ENCODE results near the gene SPATA4. TPM values are rescaled to one million over a fixed set of nuclear protein-coding genes. Genes with fewer than 3 reads are reported as not detected.
A peak's percentile ranks its signal among the peaks of the same experiment; 100 is the strongest.

SPATA4 gene
- total and polyA plus RNA-seq, 2 of the 4 experiments (the other 2 are of a cell fraction), result under 0.01 to 0.09 TPM

DNA sequence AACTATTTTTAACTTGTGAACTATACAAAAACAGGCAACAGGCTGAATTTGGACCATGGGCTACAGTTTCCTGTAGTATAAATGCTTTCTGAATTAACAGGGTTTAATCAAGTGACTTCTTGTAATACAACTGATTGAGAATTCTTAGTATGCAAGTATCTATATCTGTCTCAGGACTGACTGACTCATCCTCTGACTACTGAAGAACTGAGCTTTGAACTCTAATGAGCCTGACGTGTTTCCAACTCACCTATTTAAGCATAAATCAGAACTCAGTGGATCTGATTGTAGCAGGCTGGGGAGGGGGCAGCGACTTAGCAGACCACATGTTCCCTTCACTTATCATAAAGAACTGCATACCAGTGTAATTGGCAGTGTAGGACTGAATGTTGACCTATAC, 7.8 kb downstream of the SPATA4 start:
- H3K9me1 ChIP-seq (ENCODE audit: insufficient read depth, low read length), result 0 out of 2 replicates have a peak, but pooled peaks cover 5% of the 10 kb centered on the region
- peak overlapping the region; percentile 42; the same call in 1 of the 2 replicates for H3K18ac ChIP-seq (ENCODE audit: low read depth, low read length)
- no peaks in the 10 kb centered on the region for H3K36me3 ChIP-seq (ENCODE audit: control insufficient read depth, insufficient read depth, low read length)
- H2AFZ ChIP-seq (replicated peaks; ENCODE audit: low read length, poor library complexity), result no peak overlapping the region
- peak overlapping the region; percentile 58 for H2BK5ac ChIP-seq (ENCODE audit: low read depth, low read length, poor library complexity, severe bottlenecking)
- no peak overlapping the region for H3K27ac ChIP-seq (ENCODE audit: insufficient read depth, low read length)
- H4K91ac ChIP-seq (ENCODE audit: insufficient read depth, low read depth, low read length), result no peak overlapping the region
- H4K20me1 ChIP-seq (ENCODE audit: insufficient read depth, low read length), result no peaks in the 10 kb centered on the region
- H3K4ac ChIP-seq (ENCODE audit: low read depth, low read length), result peak overlapping the region; percentile 41; the same call in 1 of the 2 replicates
- no CpG with 5 or more reads among the region's 2 CpGs for WGBS, 2 experiments (ENCODE audit: extremely low coverage in 2 of 2, insufficient read length in 1 of 2)
- no peak overlapping the region; the same call in 1 of the 2 replicates for H4K5ac ChIP-seq (ENCODE audit: low read depth, low read length)
- peak; percentile 12; the same call in 1 of the 2 replicates for ATAC-seq (ENCODE audit: low read depth)
- H2BK120ac ChIP-seq (ENCODE audit: low read depth, low read length), result no peak overlapping the region
- no peak overlapping the region for H3K4me3 ChIP-seq (ENCODE audit: insufficient read depth, low read depth, low read length)
- peak; percentile 66 for DNase-seq
- TF ChIP-seq RAD21 (IDR thresholded peaks at IDR 0.05; ENCODE audit: low read length) (no peak), FOS (IDR thresholded peaks at IDR 0.05; ENCODE audit: low read depth, low read length) (no peak), MAZ (IDR thresholded peaks at IDR 0.05; ENCODE audit: borderline replicate concordance, low read depth, low read length) (no peak), MAFK (IDR thresholded peaks at IDR 0.05; ENCODE audit: low read depth, low read length) (no peak), POLR2A (IDR thresholded peaks at IDR 0.05; ENCODE audit: low read depth, low read length) (no peak)
- TF ChIP-seq, protein P1, sequence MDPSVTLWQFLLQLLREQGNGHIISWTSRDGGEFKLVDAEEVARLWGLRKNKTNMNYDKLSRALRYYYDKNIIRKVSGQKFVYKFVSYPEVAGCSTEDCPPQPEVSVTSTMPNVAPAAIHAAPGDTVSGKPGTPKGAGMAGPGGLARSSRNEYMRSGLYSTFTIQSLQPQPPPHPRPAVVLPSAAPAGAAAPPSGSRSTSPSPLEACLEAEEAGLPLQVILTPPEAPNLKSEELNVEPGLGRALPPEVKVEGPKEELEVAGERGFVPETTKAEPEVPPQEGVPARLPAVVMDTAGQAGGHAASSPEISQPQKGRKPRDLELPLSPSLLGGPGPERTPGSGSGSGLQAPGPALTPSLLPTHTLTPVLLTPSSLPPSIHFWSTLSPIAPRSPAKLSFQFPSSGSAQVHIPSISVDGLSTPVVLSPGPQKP (IDR thresholded peaks at IDR 0.05; ENCODE audit: borderline replicate concordance, low read depth, low read length), result no peak
- no peak overlapping the region for H2BK20ac ChIP-seq (ENCODE audit: low read depth, low read length)
- H3K27me3 ChIP-seq (ENCODE audit: control insufficient read depth, insufficient read depth, low read length), result no peaks in the 10 kb centered on the region
- no peaks in the 10 kb centered on the region for H3K9me3 ChIP-seq (ENCODE audit: control insufficient read depth, insufficient read depth, low read length)
- H3K4me1 ChIP-seq (ENCODE audit: control insufficient read depth, insufficient read depth, low read length), result peaks cover 17% of the 10 kb centered on the region
- ChIA-PET CTCF (no interaction called here), POLR2A (ENCODE audit: unreplicated experiment) (no interaction called here)
- no peak overlapping the region for H2BK15ac ChIP-seq (ENCODE audit: low read depth, low read length)
- no peak overlapping the region for H2AK9ac ChIP-seq (replicated peaks; ENCODE audit: low read depth, low read length, poor library complexity)
- H3K9ac ChIP-seq (ENCODE audit: low read depth, low read length), result no peak overlapping the region
- in situ Hi-C loops (cut with MboI; ENCODE audit: low sequenced_read_pairs), result no loop called here
- H3K4me2 ChIP-seq (ENCODE audit: low read depth, low read length), result no peak overlapping the region
- H3K79me1 ChIP-seq (ENCODE audit: low read depth in 1 of 2, low read length in 2 of 2), result no peaks in the 10 kb centered on the region
- H3K56ac ChIP-seq (ENCODE audit: extremely low read depth, insufficient read depth, low read length), result no peak overlapping the region
- H3K14ac ChIP-seq (replicated peaks; ENCODE audit: low read depth, low read length), result no peak overlapping the region
- intact Hi-C loops (cut with micrococcal nuclease), result loop anchor here (5.0 kb wide), 1 partner anchor 35 kb away; no protein-coding TSS in a partner anchor
- dilution Hi-C loops (cut with HindIII; ENCODE audit: low sequenced_read_pairs, unreplicated experiment), result no loop called here
- no TSS peak for BruUV-seq (replicated peaks)
- H4K8ac ChIP-seq (ENCODE audit: low read depth in 2 of 2, low read length in 2 of 2), result 0 out of 4 replicates have a peak overlapping the region, but pooled peaks of 1 of the 2 experiments have one; percentile 24
- no peak overlapping the region; the same call in 1 of the 2 replicates for H2AK5ac ChIP-seq (ENCODE audit: low read depth, low read length)
- no peak overlapping the region for H3K23ac ChIP-seq (ENCODE audit: low read depth, low read length)
